ENCODE measurements around the gene SPOCK1.

GRCh38 chr5:137296213-137296781 is 202.8 kb downstream of the SPOCK1 start:
- TF ChIP-seq JUNB (IDR thresholded peaks at IDR 0.05) (no peak), CTCF (IDR thresholded peaks at IDR 0.05) (no peak), POLR2A (IDR thresholded peaks at IDR 0.05; ENCODE audit: low read length) (no peak), EHMT2 (IDR thresholded peaks at IDR 0.05; ENCODE audit: low read depth) (no peak), NFE2L2 (conservative IDR thresholded peaks at IDR 0.05; ENCODE audit: low read length) (no peak), CEBPB (IDR thresholded peaks at IDR 0.05) (no peak)
